Nephron progenitor cell (in vitro differentiated cells): ENCODE measurements around the gene SIRPA.

Experiments
- DNase-seq: peaks from one replicate; pipeline ENCODE4 v3.0.0; 2021
- H3K27ac Mint-ChIP-seq: 2 replicates; pipeline ENCODE4 v1.8.0; 2021; ENCODE audit warnings: mild to moderate bottlenecking, moderate library complexity, mixed read lengths
- H3K27me3 Mint-ChIP-seq: 2 replicates; pipeline ENCODE4 v1.8.0; 2021; ENCODE audit warnings: mild to moderate bottlenecking, low read depth, mixed read lengths; ENCODE audit not compliant: poor library complexity
- H3K36me3 Mint-ChIP-seq: 2 replicates; pipeline ENCODE4 v1.8.0; 2021; ENCODE audit warnings: low read depth, mixed read lengths
- H3K4me1 Mint-ChIP-seq: 2 replicates; pipeline ENCODE4 v1.8.0; 2021; ENCODE audit warnings: mixed read lengths
- H3K4me3 Mint-ChIP-seq: 2 replicates; pipeline ENCODE4 v1.8.0; 2021; ENCODE audit warnings: mild to moderate bottlenecking, moderate library complexity, mixed read lengths
- H3K9me3 Mint-ChIP-seq: 2 replicates; pipeline ENCODE4 v1.8.0; 2021; ENCODE audit warnings: mild to moderate bottlenecking, moderate library complexity, mixed read lengths
- CTCF ChIP-seq: fragments of 200-600 bp; sonication (generic); IDR thresholded peaks from 2 replicates; pipeline ENCODE4 v1.5.0; 2021; ENCODE audit warnings: antibody characterized with exemption

SIRPA gene

GRCh38 chr20:1891263-1892118, 3.7 kb upstream of the SIRPA start:
- Mint-ChIP-seq H3K4me1 (peaks cover 53% of the 10 kb centered on the region), H3K36me3 (no peaks in the 10 kb centered on the region), H3K9me3 (no peaks in the 10 kb centered on the region), H3K4me3 (no peak overlapping the region), H3K27ac (no peak overlapping the region), H3K27me3 (peaks cover 20% of the 10 kb centered on the region)
- TF ChIP-seq CTCF: no peak
- no peak for DNase-seq

- Mint-ChIP-seq H3K4me3 (peak overlapping the region; percentile 54), H3K27ac (no peak overlapping the region), H3K4me1 (peaks cover 58% of the 10 kb centered on the region), H3K9me3 (no peaks in the 10 kb centered on the region), H3K36me3 (no peaks in the 10 kb centered on the region), H3K27me3 (peaks cover 19% of the 10 kb centered on the region)
- no peak for DNase-seq
- no peak for TF ChIP-seq CTCF
These were observed 3.2 kb upstream of the SIRPA start for GRCh38 chr20:1892119-1892385.

- peak; percentile 27 for DNase-seq
- no peak for TF ChIP-seq CTCF
- H3K4me1 Mint-ChIP-seq: peaks cover 77% of the 10 kb centered on the region
- peaks cover 27% of the 10 kb centered on the region for H3K27me3 Mint-ChIP-seq
- no peaks in the 10 kb centered on the region for H3K36me3 Mint-ChIP-seq
- H3K27ac Mint-ChIP-seq: no peak overlapping the region
- no peaks in the 10 kb centered on the region for H3K9me3 Mint-ChIP-seq
- peak overlapping the region; percentile 91 for H3K4me3 Mint-ChIP-seq
These were observed 1.3 kb upstream of the SIRPA start for GRCh38 chr20:1893721-1894470.

GRCh38 chr20:1894471-1894950, 696 bp upstream of the SIRPA start:
- H3K27me3 Mint-ChIP-seq: peaks cover 27% of the 10 kb centered on the region
- H3K27ac Mint-ChIP-seq: no peak overlapping the region
- peak overlapping the region; percentile 91 for H3K4me3 Mint-ChIP-seq
- H3K9me3 Mint-ChIP-seq: no peaks in the 10 kb centered on the region
- H3K36me3 Mint-ChIP-seq: no peaks in the 10 kb centered on the region
- peaks cover 83% of the 10 kb centered on the region for H3K4me1 Mint-ChIP-seq
- peak; percentile 73 for DNase-seq
- no peak for TF ChIP-seq CTCF

GRCh38 chr20:1895674-1896483, 672 bp downstream of the SIRPA start:
- H3K27ac Mint-ChIP-seq: no peak overlapping the region
- H3K27me3 Mint-ChIP-seq: peaks cover 27% of the 10 kb centered on the region
- no peak for TF ChIP-seq CTCF
- H3K36me3 Mint-ChIP-seq: no peaks in the 10 kb centered on the region
- peak overlapping the region; percentile 86 for H3K4me3 Mint-ChIP-seq
- DNase-seq: no peak
- H3K9me3 Mint-ChIP-seq: no peaks in the 10 kb centered on the region
- H3K4me1 Mint-ChIP-seq: peaks cover 84% of the 10 kb centered on the region
